ENCODE results near the gene KIT. TPM values are rescaled to one million over a fixed set of nuclear protein-coding genes. Genes with fewer than 3 reads are reported as not detected.

KIT gene
- total RNA-seq, 1 experiment from 2014 or later: 10.4 TPM

DNA sequence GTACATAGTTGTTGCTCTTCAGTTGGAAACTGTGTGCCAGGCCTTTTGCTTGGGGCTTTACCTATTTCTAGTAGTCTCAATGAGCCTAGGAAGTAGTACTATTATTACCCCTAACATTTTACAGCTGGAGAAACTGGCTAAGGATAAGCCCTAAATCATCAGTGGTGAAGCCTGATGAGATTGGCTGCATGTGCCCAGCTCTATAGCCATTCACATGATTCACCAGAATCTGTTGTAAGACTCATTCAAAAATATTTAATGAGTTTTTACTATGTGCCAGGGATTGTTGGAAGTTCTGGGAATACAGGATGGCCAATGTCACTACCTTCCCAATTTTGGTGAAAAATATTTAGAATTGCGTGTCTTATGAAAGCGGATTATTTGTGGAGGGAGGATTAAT is 2.8 kb downstream of the KIT start:
- DNase-seq (ENCODE audit: low spot score): no peak

DNA sequence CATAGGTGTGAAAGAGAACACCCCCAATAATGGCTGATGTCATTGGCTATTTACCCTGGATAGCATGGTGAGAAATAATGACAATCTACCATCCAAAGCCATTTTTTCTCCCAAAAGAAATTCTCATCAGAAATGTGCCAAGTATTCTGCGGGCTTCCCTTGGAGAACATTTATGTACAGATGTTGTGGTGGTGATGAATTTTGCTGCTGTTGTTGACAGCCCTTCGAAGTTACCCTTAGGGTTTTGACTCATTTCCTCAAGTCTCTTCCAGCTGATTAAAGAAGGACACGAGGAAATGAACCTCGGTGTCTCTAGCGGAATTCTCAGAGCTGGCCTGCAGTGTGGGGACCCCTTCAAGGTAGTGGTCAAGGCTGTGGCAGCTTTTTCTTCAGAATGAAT is 3.4 kb downstream of the KIT start:
- DNase-seq (ENCODE audit: low spot score): peak; percentile 68

DNA sequence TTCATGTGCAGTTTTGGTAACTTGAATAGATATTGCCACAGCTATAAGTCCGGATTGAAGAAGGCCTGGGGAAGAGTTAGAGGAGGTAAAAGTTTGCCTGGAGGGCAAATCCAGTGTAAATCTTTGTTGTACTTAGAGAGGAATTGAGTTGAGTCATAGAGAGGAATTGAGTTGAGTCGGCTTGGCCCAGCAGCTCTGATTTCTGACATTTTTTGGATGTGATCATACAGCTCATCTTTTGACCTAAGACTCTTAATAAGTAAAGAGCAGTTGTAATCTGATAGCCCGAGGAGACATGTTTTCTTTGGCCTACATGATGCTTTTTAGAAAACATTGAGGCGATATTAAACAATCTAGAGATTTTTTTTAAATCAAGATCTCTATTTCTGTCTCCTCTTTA is 3.9 kb downstream of the KIT start:
- DNase-seq (ENCODE audit: low spot score): peak; percentile 85

DNA sequence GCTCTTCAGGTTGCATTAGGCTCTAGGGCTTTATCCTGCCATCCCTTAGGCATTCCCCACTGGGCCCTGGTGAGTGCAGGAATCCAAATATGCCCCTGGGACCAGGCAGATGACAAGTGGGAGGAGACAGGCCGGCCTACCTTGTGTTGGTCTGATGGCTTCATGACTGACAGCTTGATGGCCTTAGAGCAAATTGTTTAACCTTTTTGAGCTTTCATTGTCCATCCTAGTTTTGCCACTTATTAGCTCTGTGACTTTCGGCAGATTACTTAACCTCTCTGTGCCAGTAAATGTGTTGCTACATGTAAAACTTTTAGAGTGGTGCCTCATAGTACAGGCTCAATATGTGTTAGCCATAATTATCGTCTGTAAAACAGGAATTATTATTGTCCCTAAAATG is 4.4 kb downstream of the KIT start:
- no peak for DNase-seq (ENCODE audit: low spot score)

DNA sequence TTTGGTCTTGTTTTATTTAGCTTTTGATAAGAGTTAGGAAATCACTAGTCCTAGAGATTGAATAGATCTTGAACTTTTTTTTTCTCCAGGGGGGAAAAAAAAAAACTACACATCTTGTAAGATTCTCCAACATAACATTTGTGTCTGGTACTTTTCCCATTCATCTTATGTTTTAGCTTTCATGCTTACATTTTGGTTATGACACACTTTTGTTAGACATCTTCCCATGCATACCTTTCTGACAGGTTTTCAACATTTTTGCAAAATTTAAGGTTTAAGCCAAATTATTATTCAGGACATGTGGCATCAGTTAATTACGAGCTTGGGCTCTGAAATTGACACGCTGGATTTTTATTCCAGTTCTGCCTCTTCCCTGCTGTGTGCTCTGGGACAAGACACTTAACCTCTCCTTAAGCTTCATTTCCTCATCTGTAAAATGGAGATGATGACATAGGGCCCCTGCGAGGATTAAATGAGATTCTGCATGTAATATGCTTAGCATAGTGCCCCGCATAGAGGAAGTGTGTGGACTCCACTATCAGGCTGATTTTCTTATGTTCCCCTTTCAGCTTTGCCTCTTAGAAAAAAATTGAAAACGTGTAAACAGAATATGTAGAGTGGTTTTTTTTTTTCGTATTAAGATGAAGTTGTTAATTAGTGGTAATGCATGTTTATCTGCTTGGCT is 5.3 kb downstream of the KIT start:
- no peak for DNase-seq (ENCODE audit: low spot score)

DNA sequence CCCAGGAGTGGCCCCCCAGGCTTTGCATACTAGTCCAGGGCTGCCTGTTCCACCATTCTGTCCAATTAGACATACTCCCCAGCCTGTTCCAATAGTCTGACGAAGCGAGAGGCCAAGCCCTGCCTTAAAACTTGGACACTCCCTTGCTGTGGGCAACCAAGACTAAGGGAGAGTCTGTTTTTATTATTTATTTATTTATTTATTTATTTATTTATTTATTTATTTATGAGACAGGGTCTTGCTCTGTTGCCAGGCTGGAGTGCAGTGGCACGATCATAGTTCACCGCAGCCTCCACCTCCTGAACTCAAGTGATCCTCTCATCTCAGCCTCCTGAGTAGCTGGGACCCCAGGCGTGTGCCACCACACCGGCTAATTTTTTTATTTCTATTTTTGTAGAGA is 6.6 kb downstream of the KIT start:
- DNase-seq (ENCODE audit: low spot score): no peak

DNA sequence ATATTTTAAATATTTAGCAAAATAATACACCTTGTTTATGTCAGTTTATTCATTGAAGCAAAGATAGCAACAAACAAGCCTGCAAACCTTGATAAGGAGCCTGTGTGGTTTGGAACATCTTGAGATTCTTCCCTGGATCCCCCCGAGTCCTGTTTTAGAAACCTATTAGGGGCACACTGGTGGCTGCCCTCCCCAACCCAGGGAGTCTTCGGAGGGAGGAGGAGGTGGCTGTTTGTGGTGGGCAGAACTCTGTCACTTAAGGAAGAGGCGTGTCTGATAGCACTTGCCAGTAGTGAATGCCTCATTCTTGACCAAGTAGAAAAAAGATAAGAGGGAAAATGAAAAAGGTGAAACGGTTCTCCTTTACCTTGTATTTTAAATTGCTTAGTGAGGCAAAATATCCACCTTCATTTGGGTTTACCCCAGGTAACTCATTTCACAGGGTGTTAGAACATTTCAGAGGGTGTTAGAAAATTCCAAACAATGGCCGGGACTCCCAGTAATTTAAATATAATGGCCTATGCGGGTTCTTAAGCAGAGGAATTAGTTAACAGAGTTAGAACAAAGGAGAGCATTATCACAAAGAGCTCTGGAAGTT is 10.4 kb downstream of the KIT start:
- no peak for DNase-seq (ENCODE audit: low spot score)

DNA sequence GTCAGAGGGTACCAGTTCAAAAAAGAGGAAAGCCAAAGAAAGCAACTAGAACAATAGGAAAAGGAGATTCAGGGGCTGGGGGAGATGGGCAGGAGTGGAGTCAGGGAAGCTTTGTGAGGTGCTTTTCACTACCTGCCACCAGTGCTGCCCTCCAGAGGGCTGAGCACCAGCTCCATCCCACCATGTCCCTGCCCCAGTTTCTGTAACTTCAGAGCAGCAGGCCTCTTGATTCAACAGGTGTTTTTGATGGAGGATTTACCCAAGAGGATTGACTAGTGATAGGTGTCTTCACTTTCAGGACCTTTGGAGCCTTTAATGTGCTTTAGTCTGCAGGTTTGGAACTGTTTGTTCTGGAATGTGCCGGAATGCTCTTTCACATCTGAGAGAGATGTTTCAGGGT is 12.1 kb downstream of the KIT start:
- DNase-seq (ENCODE audit: low spot score): no peak

DNA sequence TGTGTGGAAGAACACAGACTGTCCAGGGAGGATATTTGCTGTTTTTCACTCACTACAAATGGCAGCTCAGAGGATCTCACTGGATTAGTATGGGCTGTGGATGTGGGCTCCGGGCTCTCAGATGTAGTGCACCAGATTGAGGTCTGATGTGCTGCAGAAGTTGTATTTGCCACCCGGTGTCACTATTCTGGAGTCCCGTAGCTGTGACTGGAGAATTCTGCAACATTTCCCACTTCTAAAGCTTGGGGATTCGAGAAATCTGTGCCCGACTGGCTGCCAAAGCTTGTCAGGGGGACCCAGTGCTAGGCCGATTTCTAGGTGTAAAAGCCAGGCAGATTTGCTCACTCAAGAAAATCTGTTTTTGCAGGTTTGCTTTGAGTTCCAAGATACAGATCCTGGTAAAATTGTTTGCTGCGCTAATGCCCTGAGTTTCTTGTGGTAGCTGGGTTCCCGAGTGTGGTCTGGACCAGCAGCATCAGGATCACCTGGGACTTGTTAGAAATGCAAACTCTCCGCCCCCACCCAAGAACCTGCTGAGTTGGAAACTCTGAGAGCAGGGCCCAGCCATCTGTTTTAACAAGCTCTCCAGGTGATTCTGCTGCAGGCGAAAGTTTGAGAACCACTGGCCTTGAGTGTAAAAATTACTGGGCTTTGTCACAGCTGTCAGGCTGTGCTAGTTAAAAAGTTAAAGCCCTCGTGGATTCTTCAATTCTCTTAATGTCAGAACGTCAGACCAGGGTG is 18.1 kb downstream of the KIT start:
- no peak for DNase-seq (ENCODE audit: low spot score)

DNA sequence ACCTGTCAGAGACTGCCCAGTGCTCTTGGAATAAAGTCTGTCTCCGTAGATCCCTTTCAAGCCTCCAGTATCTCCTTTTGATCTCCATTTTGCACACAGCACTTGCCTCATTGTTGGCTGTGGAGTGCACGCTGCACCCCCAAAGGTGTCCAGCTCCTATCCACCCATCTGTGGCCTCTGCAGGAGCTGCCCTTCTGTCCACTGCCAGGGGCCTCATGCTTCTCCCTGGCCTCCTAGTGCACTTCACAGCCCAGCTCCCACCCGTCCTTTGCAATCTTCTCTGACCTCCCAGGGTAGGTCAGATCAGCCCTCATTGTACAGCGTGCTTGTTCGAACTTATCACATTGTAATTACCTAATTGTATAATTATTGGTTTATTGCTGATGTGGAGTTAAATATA is 18.9 kb downstream of the KIT start:
- DNase-seq (ENCODE audit: low spot score): no peak

DNA sequence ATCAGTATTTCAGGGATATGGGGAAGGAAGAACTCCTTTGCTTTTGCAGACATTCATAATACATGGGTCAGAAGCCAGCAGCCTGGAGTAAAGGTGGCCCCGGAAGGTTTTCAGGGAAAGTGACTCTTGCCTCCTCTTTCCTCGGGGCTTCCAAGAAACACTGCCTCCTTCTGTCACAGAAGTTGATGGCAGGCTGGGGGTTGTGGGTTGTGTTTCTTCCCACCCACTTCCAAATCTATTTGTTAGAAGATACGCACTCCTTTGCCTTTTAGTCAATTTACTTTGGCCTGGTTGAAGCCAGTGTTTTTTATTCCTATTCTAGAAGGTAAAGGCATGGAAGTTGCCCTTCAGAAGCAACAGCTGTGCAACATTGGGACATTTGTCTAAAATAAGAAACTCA is 19.7 kb downstream of the KIT start:
- no peak for DNase-seq (ENCODE audit: low spot score)

DNA sequence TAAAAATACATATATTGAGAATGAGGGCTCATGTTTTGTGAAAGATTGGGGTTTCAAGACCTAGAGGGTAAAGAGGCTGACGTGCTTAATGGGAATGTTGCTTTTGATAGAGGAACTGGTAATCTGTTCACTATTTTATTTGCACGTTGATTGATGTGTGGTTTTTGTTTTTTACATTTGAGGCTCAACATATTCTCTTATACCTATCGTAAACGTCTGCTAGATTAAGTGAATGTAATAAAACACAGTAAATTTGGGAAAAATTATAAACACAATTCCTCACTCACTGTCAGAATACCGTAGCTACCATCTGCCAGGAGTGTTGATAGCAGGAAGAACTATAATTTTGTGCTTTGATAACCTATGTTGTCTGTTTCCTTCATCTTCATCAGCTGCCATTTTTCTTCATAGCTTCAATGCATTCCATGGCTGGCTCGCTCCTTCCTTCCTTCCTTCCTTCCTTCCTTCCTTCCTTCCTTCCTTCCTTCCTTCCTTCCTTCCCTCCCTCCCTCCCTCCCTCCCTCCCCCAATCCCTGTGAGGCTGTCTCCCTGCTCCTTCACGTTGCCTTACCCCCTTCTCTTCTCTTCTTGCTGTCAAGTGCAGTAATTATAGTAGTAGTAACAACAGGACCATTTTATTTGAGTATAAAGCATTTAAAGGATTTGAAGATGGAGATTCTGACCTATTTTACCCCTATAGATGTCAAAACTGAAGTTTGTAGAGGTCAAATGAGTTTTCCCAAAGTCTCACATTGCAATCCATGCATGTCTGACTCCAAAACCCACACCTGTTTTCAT is 20.3 kb downstream of the KIT start:
- DNase-seq (ENCODE audit: low spot score): no peak

DNA sequence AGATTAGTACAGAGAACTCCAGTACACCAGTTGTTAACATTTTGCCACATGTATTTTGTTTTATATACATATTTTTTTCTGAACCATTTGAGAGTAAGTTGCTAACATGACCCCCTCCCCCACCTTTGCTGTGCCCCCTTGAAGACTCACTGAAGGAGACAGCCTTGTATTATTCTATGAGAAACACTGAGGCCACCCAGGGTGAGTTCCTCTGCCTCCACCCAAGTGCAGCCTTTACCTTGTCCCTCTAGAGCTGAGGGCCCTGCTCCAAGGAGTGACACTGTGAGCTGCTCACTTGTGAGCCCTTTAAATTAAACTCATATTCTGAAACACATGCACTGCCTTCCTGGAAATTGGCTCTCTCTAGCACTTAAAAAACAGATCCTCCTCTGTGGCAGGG is 21.1 kb downstream of the KIT start:
- no peak for DNase-seq (ENCODE audit: low spot score)

DNA sequence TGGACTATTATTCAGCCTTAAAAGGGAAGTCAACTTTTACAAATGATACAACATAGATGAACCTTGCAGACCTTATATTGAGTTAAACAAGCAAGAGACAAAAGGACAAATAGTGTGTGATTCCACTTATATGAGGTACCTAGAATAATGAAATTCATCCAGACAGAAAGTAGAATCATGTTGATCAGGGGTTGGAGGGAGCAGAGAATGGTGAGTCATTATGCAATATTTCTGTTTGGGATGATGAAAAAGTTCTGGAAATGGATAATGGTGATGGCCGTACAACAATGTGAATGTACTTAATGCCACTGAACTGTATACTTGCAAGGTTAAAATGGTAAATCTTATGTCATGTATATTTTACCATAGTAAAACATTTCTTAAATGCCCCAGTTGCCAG is 22.1 kb downstream of the KIT start:
- DNase-seq (ENCODE audit: low spot score): no peak

DNA sequence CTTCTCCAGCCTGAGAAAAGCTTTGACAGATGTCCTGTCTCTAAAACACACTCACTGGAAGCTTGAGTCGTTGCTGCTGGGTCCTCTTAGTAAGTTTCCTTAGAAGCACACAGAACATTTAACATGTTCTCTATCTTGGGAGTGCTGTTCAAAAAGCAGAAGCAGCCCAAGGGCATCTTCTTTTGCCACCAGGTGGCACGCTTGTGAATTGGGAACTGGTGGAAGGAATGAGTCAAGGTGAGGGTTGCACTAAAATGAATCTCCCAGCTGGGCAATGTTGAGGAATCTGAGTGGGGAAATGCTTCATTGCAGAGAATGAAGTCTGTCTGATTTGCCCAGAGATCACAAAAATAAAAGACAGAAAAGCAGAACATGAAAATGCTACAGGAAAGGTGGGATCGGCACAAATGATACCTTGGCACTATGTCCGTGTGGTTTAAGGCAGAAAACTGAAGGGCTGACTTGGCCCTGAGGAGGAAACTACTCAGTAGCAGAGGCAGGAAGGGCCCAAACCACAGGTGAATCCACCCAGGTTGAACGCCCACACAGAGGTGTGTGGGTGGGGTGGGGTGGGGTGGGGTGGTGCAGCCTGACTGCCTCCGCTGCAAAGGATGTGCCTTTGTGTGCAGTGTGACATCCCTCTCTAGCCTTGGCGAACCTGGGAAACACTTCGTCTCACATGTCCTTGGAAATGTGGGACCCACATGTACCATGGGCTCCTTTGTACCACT is 26.0 kb downstream of the KIT start:
- peak; percentile 18 for DNase-seq (ENCODE audit: low spot score)

DNA sequence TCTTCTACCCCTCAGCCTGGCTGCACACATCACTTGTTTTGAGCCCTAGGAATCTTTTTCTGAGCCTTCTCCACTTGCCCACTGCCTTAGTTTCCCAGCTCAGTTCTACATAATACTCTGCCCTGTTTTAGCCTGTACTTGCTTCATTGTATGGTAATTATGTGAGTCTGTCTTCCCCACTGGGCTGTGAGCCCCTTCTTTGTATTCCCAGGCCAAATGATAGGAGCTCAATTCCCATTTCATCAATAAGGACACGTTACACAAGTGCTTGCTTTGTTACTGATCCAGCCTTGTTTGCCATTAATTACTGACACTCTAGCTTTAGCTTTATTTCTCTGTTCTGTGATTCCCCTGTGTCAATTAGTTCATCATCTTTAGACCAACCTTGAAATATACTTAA is 28.1 kb downstream of the KIT start:
- DNase-seq (ENCODE audit: low spot score): no peak

DNA sequence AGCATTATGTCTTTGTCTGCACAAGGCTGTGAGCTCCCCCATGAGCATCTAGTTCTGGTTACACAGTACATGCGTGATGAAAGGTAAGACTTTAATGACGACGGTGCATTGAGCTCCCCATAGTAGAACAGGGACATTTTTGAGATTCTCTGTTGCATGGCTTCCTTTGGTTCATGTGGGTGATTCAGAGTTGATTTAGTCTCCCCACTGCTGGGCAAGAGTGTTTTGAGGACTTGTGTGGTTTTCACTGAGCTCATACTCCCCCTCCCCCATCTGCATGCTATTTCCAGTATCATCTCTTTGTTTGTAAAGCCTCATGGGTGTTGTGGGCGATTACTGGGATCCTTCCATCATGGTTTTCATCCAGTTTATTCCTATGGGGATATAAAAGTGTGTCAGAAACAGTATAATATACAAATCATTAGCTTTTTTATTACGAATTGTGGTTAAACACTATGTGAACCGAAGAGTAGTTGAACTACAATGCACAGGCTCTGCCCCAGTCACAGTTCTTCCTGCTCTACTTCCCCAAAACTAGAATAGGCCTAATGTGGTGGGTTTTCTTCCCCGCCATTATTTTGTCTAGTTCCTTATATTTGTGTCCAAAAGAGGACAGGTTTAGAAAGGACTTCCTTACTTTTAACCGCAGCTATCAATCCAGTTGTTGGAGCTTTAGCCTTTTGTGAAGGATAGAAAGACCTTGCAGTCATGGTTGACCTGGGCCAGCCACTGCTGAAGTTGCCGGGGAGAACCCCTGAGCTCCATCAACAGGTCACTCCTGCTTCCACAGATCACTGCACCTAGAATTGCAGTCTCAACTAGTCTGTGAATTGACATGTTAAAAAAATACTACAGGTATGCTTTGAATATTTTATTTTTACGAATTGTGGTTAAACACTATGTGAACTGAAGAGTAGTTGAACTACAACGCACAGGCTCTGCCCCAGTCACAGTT is 30.4 kb downstream of the KIT start:
- DNase-seq (ENCODE audit: low spot score): no peak

DNA sequence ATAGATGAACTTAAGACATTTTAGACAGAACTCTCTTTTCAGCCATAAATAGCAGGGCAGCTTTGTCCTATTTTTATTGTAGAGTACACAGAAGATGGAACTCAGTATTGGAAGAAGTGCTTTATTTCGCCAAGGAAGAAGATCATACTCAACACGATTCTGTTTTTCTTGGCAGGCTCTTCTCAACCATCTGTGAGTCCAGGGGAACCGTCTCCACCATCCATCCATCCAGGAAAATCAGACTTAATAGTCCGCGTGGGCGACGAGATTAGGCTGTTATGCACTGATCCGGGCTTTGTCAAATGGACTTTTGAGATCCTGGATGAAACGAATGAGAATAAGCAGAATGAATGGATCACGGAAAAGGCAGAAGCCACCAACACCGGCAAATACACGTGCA is 37.6 kb downstream of the KIT start:
- DNase-seq (ENCODE audit: low spot score): no peak

DNA sequence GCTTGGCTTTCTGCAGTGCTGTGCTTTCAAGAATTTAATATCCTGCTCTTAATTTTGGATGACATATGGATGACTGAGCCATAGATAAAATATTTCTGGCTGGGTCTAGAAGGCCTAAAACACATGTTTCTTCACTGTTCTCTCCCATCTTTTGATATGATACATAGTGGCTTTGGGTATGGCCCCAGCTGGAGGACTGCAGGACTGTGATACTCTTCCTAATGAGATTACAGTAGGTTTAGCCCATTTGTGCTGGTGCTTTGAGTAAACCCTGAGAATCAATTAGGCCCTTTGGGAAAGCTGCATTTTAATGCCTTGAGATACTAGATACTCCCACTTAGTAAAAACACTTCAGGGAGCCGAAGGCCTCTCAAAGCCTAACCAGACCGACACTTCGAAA is 38.0 kb downstream of the KIT start:
- no peak for DNase-seq (ENCODE audit: low spot score)

DNA sequence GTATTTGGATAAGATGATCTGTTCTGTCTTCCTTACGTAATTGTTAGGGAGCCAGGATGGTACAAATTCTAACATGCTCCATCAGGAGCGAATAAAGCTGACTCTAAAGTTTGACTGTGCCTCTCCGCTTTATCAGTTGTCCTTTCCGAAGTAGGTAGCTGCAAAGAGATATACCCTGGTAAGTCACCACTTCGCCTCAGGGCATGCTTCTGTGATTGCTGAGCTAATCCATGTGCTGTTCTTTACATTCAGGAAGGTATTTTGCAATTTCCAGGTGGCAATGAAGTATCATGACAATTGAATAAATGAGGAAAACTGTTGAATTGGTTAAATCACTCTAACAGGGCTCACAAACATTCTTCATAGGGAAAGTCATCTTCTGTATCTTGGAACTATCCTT is 38.9 kb downstream of the KIT start:
- no peak for DNase-seq (ENCODE audit: low spot score)

DNA sequence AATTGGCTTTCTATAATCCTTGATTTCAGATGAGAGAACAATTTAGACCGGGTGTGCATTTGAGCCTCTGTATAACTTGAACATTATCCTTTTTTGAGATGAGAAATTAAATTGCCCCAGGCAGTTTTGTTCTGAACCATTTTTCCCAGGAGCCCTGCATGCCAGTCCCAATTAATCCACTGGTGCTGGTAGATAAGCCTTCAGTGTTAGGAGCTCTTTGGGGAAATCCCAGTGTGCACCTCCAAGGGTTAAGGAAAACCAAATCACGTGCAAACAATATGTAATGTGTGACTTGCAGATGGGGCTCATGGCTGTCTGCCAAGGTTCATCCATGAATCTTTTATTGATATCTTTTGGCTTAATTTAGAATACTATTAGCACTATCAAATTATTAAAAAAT is 43.2 kb downstream of the KIT start:
- DNase-seq (ENCODE audit: low spot score): no peak

Measured in A172 (cell line).